ENCODE results near the gene PPP1R3A. TPM values are rescaled to one million over a fixed set of nuclear protein-coding genes. Genes with fewer than 3 reads are reported as not detected.

The PPP1R3A gene
- total RNA-seq, 1 donor from 2014 or later = not detected

DNA sequence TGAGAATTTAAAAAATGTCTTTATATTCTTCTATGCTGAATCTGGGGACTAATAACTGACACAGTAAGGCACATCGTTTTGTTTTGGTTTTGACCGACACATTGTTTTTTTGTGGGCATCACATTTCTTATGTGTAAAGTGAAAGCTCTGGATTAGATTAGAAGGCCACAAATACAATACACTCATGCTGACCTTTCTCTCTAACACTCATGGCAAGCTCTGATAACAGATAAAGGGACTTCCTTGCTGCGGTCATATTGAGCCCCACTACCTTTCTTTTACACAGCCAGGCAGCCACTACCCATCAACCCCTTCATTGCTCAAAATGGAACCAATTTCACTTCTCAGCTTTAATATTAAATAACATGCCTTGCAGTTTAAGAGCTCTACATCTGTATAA is 26.0 kb downstream of the PPP1R3A start:
- DNase-seq (ENCODE audit: low spot score in 2 of 2, unreplicated experiment in 2 of 2) = no peak
- TF ChIP-seq, protein P1, sequence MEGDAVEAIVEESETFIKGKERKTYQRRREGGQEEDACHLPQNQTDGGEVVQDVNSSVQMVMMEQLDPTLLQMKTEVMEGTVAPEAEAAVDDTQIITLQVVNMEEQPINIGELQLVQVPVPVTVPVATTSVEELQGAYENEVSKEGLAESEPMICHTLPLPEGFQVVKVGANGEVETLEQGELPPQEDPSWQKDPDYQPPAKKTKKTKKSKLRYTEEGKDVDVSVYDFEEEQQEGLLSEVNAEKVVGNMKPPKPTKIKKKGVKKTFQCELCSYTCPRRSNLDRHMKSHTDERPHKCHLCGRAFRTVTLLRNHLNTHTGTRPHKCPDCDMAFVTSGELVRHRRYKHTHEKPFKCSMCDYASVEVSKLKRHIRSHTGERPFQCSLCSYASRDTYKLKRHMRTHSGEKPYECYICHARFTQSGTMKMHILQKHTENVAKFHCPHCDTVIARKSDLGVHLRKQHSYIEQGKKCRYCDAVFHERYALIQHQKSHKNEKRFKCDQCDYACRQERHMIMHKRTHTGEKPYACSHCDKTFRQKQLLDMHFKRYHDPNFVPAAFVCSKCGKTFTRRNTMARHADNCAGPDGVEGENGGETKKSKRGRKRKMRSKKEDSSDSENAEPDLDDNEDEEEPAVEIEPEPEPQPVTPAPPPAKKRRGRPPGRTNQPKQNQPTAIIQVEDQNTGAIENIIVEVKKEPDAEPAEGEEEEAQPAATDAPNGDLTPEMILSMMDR (IDR thresholded peaks at IDR 0.05; ENCODE audit: unreplicated experiment) = no peak
- H3K9me3 Mint-ChIP-seq = no peaks in the 10 kb centered on the region
- H3K36me3 Mint-ChIP-seq = no peaks in the 10 kb centered on the region
- no peak overlapping the region for H3K4me3 Mint-ChIP-seq
- H3K27me3 Mint-ChIP-seq (ENCODE audit: low read depth) = no peaks in the 10 kb centered on the region
- H3K4me1 Mint-ChIP-seq = peaks cover 2% of the 10 kb centered on the region
- H3K27ac Mint-ChIP-seq = no peak overlapping the region

DNA sequence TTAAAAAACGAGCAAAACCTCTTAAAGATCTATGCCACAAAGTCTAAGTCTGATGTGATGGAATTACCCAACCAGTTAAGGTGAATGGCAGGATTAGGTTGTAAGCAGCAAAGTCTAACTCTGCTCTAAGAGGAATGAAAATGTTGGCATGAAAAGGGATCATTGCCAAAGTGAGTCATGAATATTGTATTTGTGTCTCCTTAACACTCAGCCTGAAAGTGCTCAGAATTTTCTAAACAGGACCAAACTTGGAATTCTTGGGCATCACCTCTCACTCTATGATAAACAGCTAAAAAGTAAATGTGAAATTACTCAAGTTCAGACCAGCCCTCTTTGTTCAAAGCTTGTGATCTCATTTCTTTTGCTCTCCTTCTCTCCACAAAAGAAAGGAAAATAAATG is 27.0 kb downstream of the PPP1R3A start:
- Mint-ChIP-seq H3K4me3 (no peak overlapping the region), H3K4me1 (peaks cover 2% of the 10 kb centered on the region), H3K36me3 (no peaks in the 10 kb centered on the region), H3K27ac (no peak overlapping the region), H3K27me3 (ENCODE audit: low read depth) (no peaks in the 10 kb centered on the region), H3K9me3 (no peaks in the 10 kb centered on the region)
- DNase-seq (ENCODE audit: low spot score in 2 of 2, unreplicated experiment in 2 of 2) = no peak
- TF ChIP-seq, protein P1 (IDR thresholded peaks at IDR 0.05; ENCODE audit: unreplicated experiment) = no peak

DNA sequence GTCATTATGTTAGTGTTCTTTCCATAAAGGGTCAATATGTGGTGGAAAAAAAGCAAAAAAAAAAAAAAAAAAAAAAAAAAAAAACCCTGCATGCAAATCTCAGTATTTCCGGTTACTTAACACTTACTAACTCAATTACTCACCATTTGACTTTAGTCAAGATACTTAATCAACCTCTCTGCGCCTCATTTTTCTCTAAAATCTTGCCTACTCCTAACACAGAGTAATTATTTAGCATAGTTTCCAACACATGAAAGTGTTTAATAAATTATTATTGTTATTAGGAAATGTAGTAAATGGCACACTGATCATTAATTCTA is 27.8 kb downstream of the PPP1R3A start:
- no peaks in the 10 kb centered on the region for H3K27me3 Mint-ChIP-seq (ENCODE audit: low read depth)
- H3K9me3 Mint-ChIP-seq = peaks cover 7% of the 10 kb centered on the region
- DNase-seq (ENCODE audit: low spot score in 2 of 2, unreplicated experiment in 2 of 2) = no peak
- H3K27ac Mint-ChIP-seq = no peak overlapping the region
- TF ChIP-seq, protein P1 (IDR thresholded peaks at IDR 0.05; ENCODE audit: unreplicated experiment) = no peak
- H3K36me3 Mint-ChIP-seq = no peaks in the 10 kb centered on the region
- peaks cover 2% of the 10 kb centered on the region for H3K4me1 Mint-ChIP-seq
- H3K4me3 Mint-ChIP-seq = no peak overlapping the region

DNA sequence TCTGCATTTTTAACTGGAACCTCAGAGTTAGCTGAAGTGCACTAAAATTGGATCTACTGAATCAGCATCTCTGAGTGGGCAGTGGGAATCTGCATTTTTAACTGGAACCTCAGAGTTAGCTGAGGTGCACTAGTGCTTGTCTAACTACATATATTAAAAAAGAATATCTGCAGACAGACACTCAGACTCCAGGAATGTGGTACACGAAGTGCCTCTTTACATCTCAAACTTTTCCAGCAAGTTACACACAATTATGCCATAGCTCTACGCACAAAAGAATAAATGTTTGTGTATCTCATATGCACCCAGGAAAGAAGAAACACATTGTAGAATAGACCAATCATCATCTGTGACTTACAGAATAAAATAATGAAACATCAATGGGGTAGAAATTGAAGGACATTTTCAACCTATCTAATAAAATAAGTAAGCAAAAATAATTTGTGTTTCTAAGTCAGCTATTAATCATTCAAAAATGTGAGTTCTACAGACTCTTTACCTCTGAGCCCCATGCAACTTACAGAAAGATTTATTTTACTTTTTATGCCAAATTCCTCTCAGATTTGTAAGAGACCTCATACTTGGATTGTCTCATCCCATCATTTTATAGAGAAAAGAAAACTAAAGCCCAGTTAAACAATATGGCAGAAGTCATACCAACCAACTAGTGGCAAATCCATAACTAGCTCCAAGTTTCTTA is 28.3 kb downstream of the PPP1R3A start:
- Mint-ChIP-seq H3K27me3 (ENCODE audit: low read depth) (no peaks in the 10 kb centered on the region), H3K4me1 (peaks cover 2% of the 10 kb centered on the region), H3K27ac (no peak overlapping the region), H3K9me3 (peaks cover 7% of the 10 kb centered on the region), H3K36me3 (no peaks in the 10 kb centered on the region), H3K4me3 (no peak overlapping the region)
- DNase-seq (ENCODE audit: low spot score in 2 of 2, unreplicated experiment in 2 of 2) = no peak
- TF ChIP-seq, protein P1 (IDR thresholded peaks at IDR 0.05; ENCODE audit: unreplicated experiment) = no peak

DNA sequence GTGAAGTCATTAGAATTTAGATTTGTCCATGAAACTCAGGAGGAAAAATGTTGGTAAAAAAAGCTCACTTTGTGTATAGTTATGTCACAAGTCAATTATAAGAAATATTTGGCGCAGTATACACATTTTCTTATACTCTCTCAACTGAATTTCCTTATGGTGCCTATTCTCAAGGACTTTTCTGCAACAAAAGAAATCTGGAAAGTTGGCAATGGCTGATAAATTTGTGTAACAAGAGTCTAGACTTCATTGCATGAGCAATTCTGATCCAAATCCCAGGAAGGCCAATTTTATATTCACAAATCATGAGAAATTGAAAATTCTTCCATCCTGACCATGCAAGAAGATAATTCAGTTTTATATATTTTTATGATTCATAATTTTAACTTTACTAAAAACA is 35.7 kb downstream of the PPP1R3A start:
- no peaks in the 10 kb centered on the region for H3K36me3 Mint-ChIP-seq

More for the DNA sequence above, 35.7 kb downstream of the PPP1R3A start:
- H3K9me3 Mint-ChIP-seq = peaks cover 7% of the 10 kb centered on the region
- H3K4me1 Mint-ChIP-seq = peaks cover 18% of the 10 kb centered on the region
- H3K4me3 Mint-ChIP-seq = no peak overlapping the region
- no peak for DNase-seq (ENCODE audit: low spot score in 2 of 2, unreplicated experiment in 2 of 2)
- no peak overlapping the region for H3K27ac Mint-ChIP-seq
- TF ChIP-seq, protein P1 (IDR thresholded peaks at IDR 0.05; ENCODE audit: unreplicated experiment) = no peak
- H3K27me3 Mint-ChIP-seq (ENCODE audit: low read depth) = peaks cover 19% of the 10 kb centered on the region
